Sigmoid colon (tissue), 7 donors: ENCODE data around the gene NR6A1. TPM values are rescaled to one million over a fixed set of nuclear protein-coding genes. Genes with fewer than 3 reads are reported as not detected.

Source experiments
- DNase-seq: peaks from one replicate; pipeline ENCODE4 v3.0.0-alpha.2; 2019
- H3K27ac ChIP-seq, 4 donors: fragments of 200-600 bp; sonication (generic); one replicate each; pipeline ENCODE4 v1.5.1; 2016 to 2019; ENCODE audit warnings: mild to moderate bottlenecking in 1 of 4
- H3K27me3 ChIP-seq, 3 donors: fragments of 200-600 bp; sonication (generic); one replicate each; pipeline ENCODE4 v1.5.1; 2019; ENCODE audit warnings: mild to moderate bottlenecking in 1 of 3
- H3K36me3 ChIP-seq, 4 donors: fragments of 200-600 bp; sonication (generic); one replicate each; pipeline ENCODE4 v1.5.1; 2016 to 2019
- H3K4me1 ChIP-seq, 4 donors: fragments of 200-600 bp; sonication (generic); one replicate each; pipeline ENCODE4 v1.5.1; 2017 to 2019
- H3K4me3 ChIP-seq, 4 donors: fragments of 200-600 bp; sonication (generic); one replicate each; pipeline ENCODE4 v1.5.1; 2017 to 2019; ENCODE audit warnings: mild to moderate bottlenecking in 2 of 4, moderate library complexity in 1 of 4
- H3K9me3 ChIP-seq, 4 donors: fragments of 200-600 bp in 3 of 4; sonication (generic) in 3 of 4; one replicate each; pipeline versions ENCODE4 v1.5.1 to v1.6.1; 2013 to 2019
- EP300 ChIP-seq, 4 donors: sonication (generic); formaldehyde crosslinking; IDR thresholded peaks; one replicate each; pipeline ENCODE4 v1.6.1; 2017; ENCODE audit warnings: antibody characterized with exemption in 4 of 4
- POLR2A ChIP-seq, 2 donors: fragments of 450-650 bp; IDR thresholded peaks; one replicate each; pipeline ENCODE4 v1.6.1; 2016; ENCODE audit warnings: antibody characterized with exemption in 2 of 2, mild to moderate bottlenecking in 2 of 2, moderate library complexity in 2 of 2
- POLR2AphosphoS5 ChIP-seq, 4 donors: sonication (generic); formaldehyde crosslinking; IDR thresholded peaks; one replicate each; pipeline ENCODE4 v1.6.1; 2017; ENCODE audit warnings: antibody characterized with exemption in 4 of 4
- WGBS, 2 donors: extraction: QIAGEN DNeasy Blood & Tissue Kit; methylation state at CpG; one replicate each; pipeline ENCODE4 v1.1.7; 2013; 5-methylcytosine and 5-hydroxymethylcytosine counted together
- intact Hi-C: fragments of 100-400 bp; cut with DNase I; formaldehyde crosslinking; loops from one replicate; pipeline ENCODE4 v1.15.1; 2023
- polyA plus RNA-seq, 3 donors: library from polyadenylated mRNA; stranded (reverse); fragments of 200-250 nt; gene quantifications; one replicate each; pipeline ENCODE4 v1.2.3, GENCODE V29; 2013
- total RNA-seq, 4 donors: library from RNA; depleted of rRNA; stranded (reverse); fragments of >200 nt; gene quantifications; one replicate each; pipeline ENCODE4 v1.1.0, GENCODE V29; 2016
- TF ChIP-seq, protein P1 (sequence below), 4 experiments: fragments of 450-650 bp in 3 of 4; fragments of 200-600 bp in 1 of 4; IDR thresholded peaks; one replicate each; pipeline ENCODE4 v1.5.1; 2016 to 2019; ENCODE audit warnings: antibody characterized with exemption in 4 of 4, mild to moderate bottlenecking in 3 of 4, moderate library complexity in 2 of 4
- donor health status: healthy with polysubstance abuse.
- donor health status: Bipolar disorder and iron deficiency.
- donor health status: healthy.

NR6A1 gene
- total and polyA plus RNA-seq, 7 donors = 0.60 to 3.0 (median 1.8) TPM

DNA sequence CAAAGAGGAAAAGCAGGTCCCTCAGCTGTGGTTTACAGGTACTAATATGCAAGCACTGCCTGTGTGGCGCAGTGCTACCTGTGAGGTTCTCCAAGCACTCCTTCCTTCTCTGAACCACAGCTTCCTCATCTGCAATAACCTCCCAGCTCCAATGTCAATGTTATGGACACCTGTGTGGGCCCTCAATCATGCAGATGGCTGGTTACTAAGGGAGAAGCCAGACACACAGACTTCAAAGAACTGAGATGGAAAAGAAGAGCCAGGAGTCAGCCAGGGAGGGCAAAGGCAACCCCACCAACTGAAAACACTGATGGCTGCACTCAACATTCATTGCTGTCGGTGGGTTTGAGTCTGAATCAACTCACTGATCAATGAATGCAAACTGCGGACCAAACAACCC, 77.7 kb downstream of the NR6A1 start:
- intact Hi-C loops = no loop called here
- 93 to 96% methylated on average over 3 of the region's 3 CpGs for WGBS, 2 donors

DNA sequence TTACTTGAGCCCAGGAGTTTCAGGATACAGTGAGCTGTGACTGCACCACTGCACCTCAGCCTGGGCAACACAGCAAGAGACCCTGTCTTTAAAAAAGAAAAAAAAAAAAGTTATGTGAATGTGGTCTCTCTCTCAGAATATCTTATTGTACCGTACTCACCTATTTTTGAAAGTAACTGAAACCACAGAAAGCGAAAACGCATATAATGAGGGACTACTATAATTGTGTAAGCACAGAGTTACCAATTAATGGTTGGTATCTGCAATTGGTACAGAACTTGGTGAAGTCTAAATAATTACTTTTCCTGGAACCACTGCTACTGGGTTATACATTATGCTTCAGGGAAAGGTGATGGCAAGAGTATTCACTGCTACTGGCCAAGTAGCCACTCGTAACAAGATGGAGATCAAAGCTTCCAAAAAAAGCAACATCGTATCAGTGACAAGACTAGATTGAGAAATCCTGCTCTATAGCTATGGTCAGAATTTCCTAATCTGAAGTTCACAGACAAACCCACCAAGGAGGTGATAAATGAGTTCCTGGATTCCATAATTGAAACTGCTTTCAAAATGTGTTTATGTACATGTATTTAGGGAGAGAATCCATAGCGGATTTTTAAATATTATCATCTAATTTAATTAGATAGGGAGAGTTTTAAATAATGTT, 82.7 kb downstream of the NR6A1 start:
- TF ChIP-seq POLR2AphosphoS5 (IDR thresholded peaks at IDR 0.05) (no peak), POLR2A (IDR thresholded peaks at IDR 0.05) (no peak), EP300 (IDR thresholded peaks at IDR 0.05) (no peak)
- TF ChIP-seq, protein P1, sequence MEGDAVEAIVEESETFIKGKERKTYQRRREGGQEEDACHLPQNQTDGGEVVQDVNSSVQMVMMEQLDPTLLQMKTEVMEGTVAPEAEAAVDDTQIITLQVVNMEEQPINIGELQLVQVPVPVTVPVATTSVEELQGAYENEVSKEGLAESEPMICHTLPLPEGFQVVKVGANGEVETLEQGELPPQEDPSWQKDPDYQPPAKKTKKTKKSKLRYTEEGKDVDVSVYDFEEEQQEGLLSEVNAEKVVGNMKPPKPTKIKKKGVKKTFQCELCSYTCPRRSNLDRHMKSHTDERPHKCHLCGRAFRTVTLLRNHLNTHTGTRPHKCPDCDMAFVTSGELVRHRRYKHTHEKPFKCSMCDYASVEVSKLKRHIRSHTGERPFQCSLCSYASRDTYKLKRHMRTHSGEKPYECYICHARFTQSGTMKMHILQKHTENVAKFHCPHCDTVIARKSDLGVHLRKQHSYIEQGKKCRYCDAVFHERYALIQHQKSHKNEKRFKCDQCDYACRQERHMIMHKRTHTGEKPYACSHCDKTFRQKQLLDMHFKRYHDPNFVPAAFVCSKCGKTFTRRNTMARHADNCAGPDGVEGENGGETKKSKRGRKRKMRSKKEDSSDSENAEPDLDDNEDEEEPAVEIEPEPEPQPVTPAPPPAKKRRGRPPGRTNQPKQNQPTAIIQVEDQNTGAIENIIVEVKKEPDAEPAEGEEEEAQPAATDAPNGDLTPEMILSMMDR (IDR thresholded peaks at IDR 0.05) = no peak
- Histone ChIP-seq H3K4me1 (no peaks in the 10 kb centered on the region), H3K4me3 (no peak overlapping the region), H3K36me3 (no peaks in the 10 kb centered on the region), H3K27ac (no peak overlapping the region), H3K9me3 (no peaks in the 10 kb centered on the region), H3K27me3 (no peaks in the 10 kb centered on the region)
- 94 to 96% methylated on average over 6 of the region's 6 CpGs for whole genome bisulfite sequencing, 2 donors
- intact Hi-C loops = no loop called here
- DNase-seq = no peak

More for the DNA sequence above, 77.7 kb downstream of the NR6A1 start:
- no peaks in the 10 kb centered on the region for H3K36me3 ChIP-seq
- no peak overlapping the region for H3K4me3 ChIP-seq
- DNase-seq = no peak
- H3K27me3 ChIP-seq = no peaks in the 10 kb centered on the region
- TF ChIP-seq EP300 (IDR thresholded peaks at IDR 0.05) (no peak), POLR2A (IDR thresholded peaks at IDR 0.05) (no peak), POLR2AphosphoS5 (IDR thresholded peaks at IDR 0.05) (no peak)
- TF ChIP-seq, protein P1 (IDR thresholded peaks at IDR 0.05) = no peak
- no peaks in the 10 kb centered on the region for H3K9me3 ChIP-seq
- H3K27ac ChIP-seq = no peak overlapping the region
- H3K4me1 ChIP-seq = peaks cover 0 to 14% (median 6%) of the 10 kb centered on the region in 4 donors

DNA sequence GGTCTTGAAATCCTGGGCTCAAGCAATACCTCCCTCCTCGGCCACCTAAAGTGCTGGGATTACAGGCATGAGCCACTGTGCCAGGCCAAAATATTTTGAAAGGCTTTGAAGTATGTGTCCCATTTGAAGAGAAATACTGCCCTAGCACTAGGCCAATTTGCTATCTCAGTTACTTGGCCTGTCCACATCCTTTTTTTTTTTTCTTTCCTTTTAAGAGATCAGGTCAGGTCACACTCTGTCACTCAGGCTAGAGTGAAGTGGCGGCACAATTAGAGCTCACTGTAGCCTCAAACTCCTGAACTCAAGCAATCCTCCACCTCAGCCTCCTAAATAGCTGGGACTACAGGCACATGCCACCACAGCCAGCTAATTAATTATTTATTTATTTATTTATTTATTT, 84.2 kb downstream of the NR6A1 start:
- H3K4me3 ChIP-seq = no peak overlapping the region
- intact Hi-C loops = no loop called here
- H3K27me3 ChIP-seq = no peaks in the 10 kb centered on the region
- WGBS, 2 donors = 92 to 99% methylated on average over 2 of the region's 2 CpGs
- TF ChIP-seq, protein P1 (IDR thresholded peaks at IDR 0.05) = no peak
- no peak for TF ChIP-seq POLR2AphosphoS5 (IDR thresholded peaks at IDR 0.05)
- TF ChIP-seq POLR2A (IDR thresholded peaks at IDR 0.05) = no peak
- no peak for TF ChIP-seq EP300 (IDR thresholded peaks at IDR 0.05)
- H3K36me3 ChIP-seq = no peaks in the 10 kb centered on the region
- no peak overlapping the region for H3K27ac ChIP-seq
- no peak for DNase-seq
- no peaks in the 10 kb centered on the region for H3K4me1 ChIP-seq
- H3K9me3 ChIP-seq = no peaks in the 10 kb centered on the region

DNA sequence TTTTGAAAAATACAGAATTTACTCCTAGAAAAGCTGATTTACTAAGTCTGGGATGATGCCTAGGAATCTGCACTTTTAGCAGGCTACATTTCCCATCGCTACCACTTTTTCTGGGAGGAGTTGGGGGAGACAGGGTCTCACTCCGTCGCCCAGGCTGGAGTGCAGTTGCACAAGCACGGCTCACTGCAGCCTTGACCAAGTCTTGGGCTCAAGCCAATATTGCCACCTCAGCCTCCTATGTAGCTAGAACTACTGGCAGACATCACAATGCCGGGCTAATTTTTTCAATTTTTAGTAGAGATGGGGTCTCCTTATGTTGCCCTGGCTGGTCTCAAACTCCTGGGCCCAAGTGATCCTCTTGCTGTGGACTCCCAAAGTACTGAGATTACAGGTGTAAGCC, 85.9 kb downstream of the NR6A1 start:
- DNase-seq = no peak
- intact Hi-C loops = no loop called here
- Histone ChIP-seq H3K27me3 (no peaks in the 10 kb centered on the region), H3K36me3 (no peaks in the 10 kb centered on the region), H3K4me3 (no peak overlapping the region), H3K27ac (no peak overlapping the region), H3K4me1 (no peaks in the 10 kb centered on the region), H3K9me3 (no peaks in the 10 kb centered on the region)
- WGBS, 2 donors = 93 to 94% methylated on average over 5 of the region's 5 CpGs
- TF ChIP-seq POLR2AphosphoS5 (IDR thresholded peaks at IDR 0.05) (no peak), POLR2A (IDR thresholded peaks at IDR 0.05) (no peak), EP300 (IDR thresholded peaks at IDR 0.05) (no peak)
- TF ChIP-seq, protein P1 (IDR thresholded peaks at IDR 0.05) = no peak

DNA sequence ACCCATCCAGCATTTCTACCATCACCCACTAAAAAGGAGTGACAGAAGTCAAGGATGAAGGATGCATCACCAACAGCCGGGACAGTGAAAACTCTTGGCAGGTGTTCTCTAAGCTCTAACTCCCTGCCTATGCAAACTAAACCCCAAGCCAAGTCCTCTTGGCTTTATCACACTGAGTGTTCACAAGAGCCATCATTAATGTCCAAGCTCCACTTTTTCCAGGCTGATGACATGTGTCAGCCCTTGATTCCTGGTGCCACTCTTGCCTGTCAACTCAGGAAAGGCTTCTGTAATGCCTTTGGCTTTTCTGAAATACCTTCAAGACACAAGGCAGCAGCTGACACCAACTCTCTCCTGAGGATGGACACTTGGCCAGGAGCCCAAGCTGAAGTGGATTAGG, 86.9 kb downstream of the NR6A1 start:
- intact Hi-C loops = no loop called here
- no peak for TF ChIP-seq EP300 (IDR thresholded peaks at IDR 0.05)
- TF ChIP-seq, protein P1 (IDR thresholded peaks at IDR 0.05) = no peak
- Histone ChIP-seq H3K4me3 (no peak overlapping the region), H3K4me1 (no peaks in the 10 kb centered on the region), H3K27ac (no peak overlapping the region), H3K9me3 (no peaks in the 10 kb centered on the region), H3K27me3 (no peaks in the 10 kb centered on the region), H3K36me3 (no peaks in the 10 kb centered on the region)
- 79 to 80% methylated on average over 1 of the region's 1 CpG for WGBS, 2 donors
- no peak for DNase-seq
